Renal pelvis (tissue), 4 donors: ENCODE results near the gene HABP4. TPM values are rescaled to one million over a fixed set of nuclear protein-coding genes. Genes with fewer than 3 reads are reported as not detected.
A peak's percentile ranks its signal among the peaks of the same experiment; 100 is the strongest.

ENCODE experiments used
- DNase-seq: peaks from one replicate; pipeline ENCODE4 v3.0.0-alpha.2; 2013
- polyA plus RNA-seq, 3 donors: library from polyadenylated mRNA; unstranded; fragments of 120-200 nt; gene quantifications; one replicate each; pipeline ENCODE4 v1.2.1, GENCODE V29; 2013; ENCODE audit not compliant: insufficient read length in 3 of 3

Gene HABP4
- polyA plus RNA-seq, 3 donors = 20.2 to 22.2 (median 20.2) TPM

GRCh38 chr9:96425500-96426169 lies 24.3 kb upstream of the HABP4 start:
- no peak for DNase-seq

DNA sequence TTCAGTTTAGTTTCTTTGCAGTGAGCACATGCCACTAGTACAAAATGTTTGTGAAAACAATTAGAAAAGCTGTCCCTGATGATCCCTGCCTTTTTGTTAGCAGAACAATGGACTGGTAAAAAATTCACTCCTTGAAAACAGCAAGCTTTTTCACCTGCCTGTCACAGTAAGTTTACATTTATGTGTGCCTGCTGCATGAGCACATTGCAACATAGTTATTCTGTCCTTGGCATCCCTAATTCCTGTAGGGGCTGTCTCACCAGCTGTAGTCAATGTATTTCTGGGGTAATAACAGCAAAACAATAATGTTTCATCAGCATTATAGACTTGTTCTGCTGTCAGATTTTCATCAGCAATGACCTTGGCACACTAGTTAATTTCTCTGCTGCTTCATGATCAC lies 20.2 kb upstream of the HABP4 start:
- DNase-seq = no peak

DNA sequence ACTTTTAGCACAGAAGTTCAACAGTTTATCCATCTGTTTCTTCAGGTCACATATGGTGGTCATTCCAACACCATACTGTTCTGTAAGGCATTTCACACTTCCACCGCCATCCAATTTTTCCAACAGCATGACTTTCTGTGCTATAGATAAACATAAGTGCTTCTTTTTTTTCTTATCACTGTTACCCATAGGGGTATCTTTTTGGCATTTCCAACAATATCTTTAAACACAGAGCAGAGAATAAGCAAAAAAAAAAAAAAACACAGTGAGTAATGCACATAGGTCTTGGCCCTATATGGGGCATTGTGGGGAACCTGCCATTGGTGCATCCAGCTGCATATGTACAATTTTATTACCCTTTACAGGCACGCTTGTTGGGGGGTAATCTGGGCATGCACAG lies 19.6 kb upstream of the HABP4 start:
- DNase-seq = no peak

DNA sequence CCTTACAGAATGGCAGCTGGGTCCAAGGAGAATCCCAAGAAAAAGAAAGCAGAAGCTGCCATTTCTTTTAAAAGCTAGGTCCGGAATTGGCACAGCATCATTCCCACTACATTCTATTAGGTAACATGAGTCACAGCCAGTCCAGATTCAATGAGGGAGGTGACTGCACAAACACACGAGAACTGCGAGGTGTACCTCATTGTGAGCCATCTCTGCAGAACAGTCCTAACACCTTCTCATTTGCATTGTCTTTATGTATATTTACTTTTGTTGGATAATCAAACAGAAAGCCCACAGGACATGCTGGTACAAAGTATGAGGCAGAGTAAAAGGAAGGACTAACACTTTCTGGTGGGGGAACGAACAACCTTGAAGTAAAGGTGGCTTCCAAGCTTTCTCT lies 14.6 kb upstream of the HABP4 start:
- no peak for DNase-seq

GRCh38 chr9:96436063-96436455 lies 13.9 kb upstream of the HABP4 start:
- DNase-seq = no peak

DNA sequence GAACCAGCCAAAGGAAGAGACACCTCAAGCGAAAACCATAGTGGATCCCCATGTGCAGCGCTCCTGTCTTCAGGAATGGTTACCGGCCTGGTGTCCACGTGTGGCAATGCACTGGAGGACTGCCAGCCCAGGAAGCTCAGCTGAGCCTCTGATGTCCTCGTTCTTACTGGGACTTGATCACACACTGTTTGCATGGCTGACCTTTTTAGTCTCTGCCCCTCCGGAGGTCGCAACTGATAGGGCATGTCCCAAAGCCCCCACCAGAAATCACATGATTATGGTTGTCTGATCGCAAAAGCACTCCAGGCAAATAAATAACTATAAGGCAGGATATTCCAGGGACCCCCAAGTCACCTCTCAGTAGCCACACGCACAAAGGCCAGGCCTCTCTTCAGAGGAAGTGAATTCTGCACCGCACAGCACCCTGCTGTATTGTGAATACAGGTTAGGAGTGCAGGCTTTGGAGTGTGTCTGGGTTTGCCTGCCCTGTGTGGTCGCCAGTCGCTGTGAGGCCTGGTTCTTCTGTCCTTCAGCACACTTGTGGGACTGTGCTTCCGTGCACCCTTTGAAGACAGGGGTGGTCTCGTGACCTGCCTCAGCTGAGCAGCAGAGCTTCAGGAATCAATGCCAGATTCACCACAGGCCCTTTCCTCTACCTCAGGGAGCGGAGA lies 13.4 kb upstream of the HABP4 start:
- no peak for DNase-seq

DNA sequence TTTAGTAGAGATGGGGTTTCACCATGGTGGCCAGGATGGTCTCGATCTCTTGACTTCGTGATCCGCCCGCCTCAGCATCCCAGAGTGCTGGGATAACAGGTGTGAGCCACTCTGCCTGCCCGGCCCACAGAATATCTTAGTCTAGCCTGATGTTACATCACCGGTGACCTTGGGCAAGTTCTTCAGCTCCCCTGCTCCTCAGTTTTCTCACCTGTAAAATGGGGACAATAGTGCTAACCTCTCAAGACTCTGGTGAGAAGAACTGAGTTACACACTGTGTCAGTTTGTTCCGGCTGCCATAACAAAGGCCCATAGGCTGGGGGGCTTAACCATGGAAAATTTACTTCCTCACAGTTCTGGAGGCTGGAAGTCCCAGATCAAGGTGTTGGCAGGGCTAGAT lies 12.5 kb upstream of the HABP4 start:
- no peak for DNase-seq

GRCh38 chr9:96440671-96441199 lies 9.2 kb upstream of the HABP4 start:
- DNase-seq = no peak

DNA sequence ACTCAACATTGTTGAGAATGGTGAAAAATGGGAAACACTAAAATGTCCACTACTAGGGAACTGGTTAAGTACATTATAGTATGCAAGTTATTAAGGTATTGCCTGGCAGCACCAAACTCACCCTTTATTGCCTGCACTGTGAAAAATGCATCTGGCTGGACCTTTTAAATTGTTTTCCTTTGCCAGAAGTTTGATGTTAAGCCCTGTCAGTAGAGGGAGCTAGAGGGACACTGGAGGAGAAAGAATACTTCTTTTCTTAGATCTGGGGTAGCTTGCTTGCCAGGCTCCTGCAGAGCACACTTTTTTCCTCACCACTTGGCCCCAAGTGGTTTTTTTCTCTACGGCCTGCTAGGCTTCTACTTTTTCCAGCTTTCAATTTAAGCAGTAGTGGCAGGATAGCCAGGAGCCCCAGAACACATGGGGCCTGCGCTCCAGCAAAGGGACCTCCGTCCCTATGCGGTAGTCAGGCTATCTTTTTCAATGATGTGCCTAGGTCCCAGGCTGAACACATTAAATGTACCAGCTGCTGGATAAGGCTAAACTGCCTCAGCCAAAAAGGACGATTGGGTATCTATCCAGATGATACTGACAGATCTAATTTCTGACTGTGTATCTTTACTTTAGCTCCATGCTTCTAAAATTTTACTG lies 8.0 kb upstream of the HABP4 start:
- DNase-seq = no peak

DNA sequence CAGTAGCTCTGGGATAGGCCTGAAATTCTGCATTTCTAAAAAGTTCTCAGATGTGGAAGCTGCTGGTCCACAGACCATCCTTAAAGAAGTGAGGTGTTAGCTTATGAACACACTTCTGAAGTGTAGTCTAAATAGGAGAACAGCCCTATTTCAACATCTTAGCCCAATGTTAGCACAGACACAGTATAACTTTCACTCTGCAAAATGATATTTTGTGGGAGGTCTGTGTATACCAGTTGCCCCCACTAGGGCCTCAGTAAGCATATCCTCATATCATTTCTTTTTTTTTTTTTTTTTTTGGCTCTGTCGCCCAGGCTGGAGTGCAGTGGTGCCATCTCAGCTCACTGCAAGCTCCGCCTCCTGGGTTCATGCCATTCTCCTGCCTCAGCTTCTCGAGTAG lies 7.5 kb upstream of the HABP4 start:
- DNase-seq = no peak

DNA sequence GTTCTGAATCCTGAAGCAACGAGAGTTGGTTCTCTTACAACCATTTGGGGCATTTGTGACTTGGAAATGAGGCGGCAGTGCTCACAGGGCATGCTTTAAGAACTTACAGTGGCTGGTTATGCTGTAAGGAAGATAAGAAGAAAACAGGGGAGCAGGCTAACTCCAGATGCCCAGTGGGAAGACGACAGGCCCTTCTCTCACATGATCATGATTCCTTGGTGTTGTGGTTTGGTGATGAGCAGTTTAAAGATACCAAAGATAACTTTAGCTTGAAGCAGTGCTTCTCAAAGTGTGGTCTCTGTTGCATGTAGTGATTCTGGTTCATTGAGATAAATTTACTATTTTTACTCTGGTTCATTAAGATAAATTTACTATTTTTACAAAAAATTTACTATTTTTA lies 2.6 kb upstream of the HABP4 start:
- no peak for DNase-seq

GRCh38 chr9:96448546-96449170 lies 1.3 kb upstream of the HABP4 start:
- DNase-seq = no peak

GRCh38 chr9:96449523-96449844 lies 485 bp upstream of the HABP4 start:
- DNase-seq = no peak

- peak; percentile 23 for DNase-seq
These were observed 902 bp downstream of the HABP4 start for GRCh38 chr9:96450613-96451528.

GRCh38 chr9:96453625-96454024 lies 3.7 kb downstream of the HABP4 start:
- DNase-seq = peak; percentile 7

GRCh38 chr9:96457266-96457665 lies 7.3 kb downstream of the HABP4 start:
- DNase-seq = peak; percentile 7

DNA sequence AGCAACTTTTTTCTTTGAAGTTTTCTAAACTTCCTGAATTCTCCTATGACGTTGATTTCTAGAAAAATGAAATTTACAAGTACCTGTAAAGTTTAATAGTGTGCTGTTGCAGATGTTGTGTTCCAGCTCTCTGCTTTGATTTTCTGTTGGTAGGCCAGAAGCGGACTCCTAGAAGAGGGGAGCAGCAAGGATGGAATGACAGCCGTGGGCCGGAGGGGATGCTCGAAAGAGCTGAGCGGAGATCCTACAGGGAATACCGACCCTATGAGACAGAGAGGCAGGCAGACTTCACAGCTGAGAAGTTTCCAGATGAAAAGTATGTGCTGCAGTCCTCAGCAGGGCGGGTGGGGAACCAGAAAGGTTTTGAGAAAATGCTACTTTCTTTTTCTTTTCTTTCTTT lies 8.3 kb downstream of the HABP4 start:
- DNase-seq = no peak

- peak; percentile 5 for DNase-seq
These were observed 9.5 kb downstream of the HABP4 start for GRCh38 chr9:96459268-96460007.

- DNase-seq = no peak
These were observed 10.5 kb downstream of the HABP4 start for GRCh38 chr9:96460470-96460869.

GRCh38 chr9:96460882-96461281 lies 10.9 kb downstream of the HABP4 start:
- DNase-seq = no peak

DNA sequence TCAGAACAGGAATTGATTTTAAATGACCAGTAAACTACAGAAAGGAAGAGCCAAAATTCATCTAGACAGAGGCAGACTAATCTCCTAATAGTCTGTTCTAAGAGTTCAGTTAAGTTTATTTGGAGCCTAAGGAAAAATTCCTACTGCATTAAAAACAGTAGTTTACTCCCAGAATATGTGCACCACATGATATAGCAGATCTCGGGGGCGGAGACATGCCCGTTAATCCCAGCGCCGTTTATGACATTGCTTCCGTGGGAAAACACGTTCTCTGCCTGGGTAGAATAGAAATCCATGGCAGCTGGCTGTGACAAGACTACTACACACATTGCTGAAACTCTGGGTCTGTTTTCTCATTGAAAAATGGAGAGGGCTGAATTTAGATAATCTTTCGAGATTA lies 11.4 kb downstream of the HABP4 start:
- no peak for DNase-seq
